MM.1S (cell line): Measurements from ENCODE around the gene DLX6.

Experiments
- DNase-seq: peaks from one replicate; pipeline ENCODE4 v3.0.0-alpha.2; 2015
- H2AFZ ChIP-seq: fragments of 300-600 bp; sonication (generic); 2 replicates; pipeline ENCODE4 v1.6.0; 2016; ENCODE audit warnings: antibody characterized with exemption, low read length
- H3F3A ChIP-seq: fragments of 300-600 bp; sonication (generic); 2 replicates; pipeline ENCODE4 v1.6.1; 2016; ENCODE audit warnings: mild to moderate bottlenecking, antibody characterized with exemption, low read length, moderate library complexity, mixed read lengths; ENCODE audit not compliant: insufficient read depth
- H3K27ac ChIP-seq: fragments of 300-600 bp; sonication (generic); 2 replicates; pipeline ENCODE4 v1.5.1; 2016; ENCODE audit warnings: mild to moderate bottlenecking, low read length
- H3K27me3 ChIP-seq: fragments of 300-600 bp; sonication (generic); replicated peaks from 2 replicates; pipeline ENCODE4 v1.6.0; 2016; ENCODE audit warnings: low read length; ENCODE audit not compliant: insufficient read depth
- H3K36me3 ChIP-seq: fragments of 300-600 bp; sonication (generic); replicated peaks from 2 replicates; pipeline ENCODE4 v1.6.1; 2016; ENCODE audit warnings: mild to moderate bottlenecking, low read length, mixed read lengths; ENCODE audit not compliant: insufficient read depth
- H3K4me1 ChIP-seq: fragments of 300-600 bp; sonication (generic); 2 replicates; pipeline ENCODE4 v1.6.1; 2016; ENCODE audit warnings: low read length, mixed read lengths
- H3K4me2 ChIP-seq: fragments of 300-600 bp; sonication (generic); 2 replicates; pipeline ENCODE4 v1.6.0; 2016; ENCODE audit warnings: low read depth, low read length
- H3K4me3 ChIP-seq: fragments of 300-600 bp; sonication (generic); 2 replicates; pipeline ENCODE4 v1.5.1; 2016; ENCODE audit warnings: low read length, mixed read lengths
- H3K79me2 ChIP-seq: fragments of 300-600 bp; sonication (generic); 2 replicates; pipeline ENCODE4 v1.6.1; 2016; ENCODE audit warnings: mixed run types, low read length, mixed read lengths
- H3K9ac ChIP-seq: fragments of 300-600 bp; sonication (generic); 2 replicates; pipeline ENCODE4 v1.6.1; 2016; ENCODE audit warnings: low read length, mixed read lengths
- H3K9me2 ChIP-seq: fragments of 300-600 bp; sonication (generic); replicated peaks from 2 replicates; pipeline ENCODE4 v1.6.1; 2016; ENCODE audit warnings: mild to moderate bottlenecking, low read length, mixed read lengths; ENCODE audit not compliant: insufficient read depth
- H3K9me3 ChIP-seq: fragments of 300-600 bp; sonication (generic); replicated peaks from 2 replicates; pipeline ENCODE4 v1.6.1; 2016; ENCODE audit warnings: mild to moderate bottlenecking, low read length, mixed read lengths; ENCODE audit not compliant: insufficient read depth
- H4K20me1 ChIP-seq: fragments of 300-600 bp; sonication (generic); 2 replicates; pipeline ENCODE4 v1.6.1; 2016; ENCODE audit warnings: mild to moderate bottlenecking, low read length, moderate library complexity, mixed read lengths; ENCODE audit not compliant: insufficient read depth
- EZH2 ChIP-seq: fragments of 300-600 bp; sonication (generic); optimal IDR thresholded peaks from 2 replicates; pipeline ENCODE3; 2017; ENCODE audit warnings: low read depth, mild to moderate bottlenecking, antibody characterized with exemption, low read length, mixed read lengths
- EZH2phosphoT487 ChIP-seq: fragments of 300-600 bp; sonication (generic); IDR thresholded peaks from 2 replicates; pipeline ENCODE4 v1.6.1; 2018; ENCODE audit warnings: antibody characterized with exemption, low read length
- TF ChIP-seq, protein P1 (sequence below): fragments of 300-600 bp; sonication (generic); IDR thresholded peaks from 2 replicates; pipeline ENCODE4 v1.5.1; 2016; ENCODE audit warnings: antibody characterized with exemption, low read length, mixed read lengths

The DLX6 gene

DNA sequence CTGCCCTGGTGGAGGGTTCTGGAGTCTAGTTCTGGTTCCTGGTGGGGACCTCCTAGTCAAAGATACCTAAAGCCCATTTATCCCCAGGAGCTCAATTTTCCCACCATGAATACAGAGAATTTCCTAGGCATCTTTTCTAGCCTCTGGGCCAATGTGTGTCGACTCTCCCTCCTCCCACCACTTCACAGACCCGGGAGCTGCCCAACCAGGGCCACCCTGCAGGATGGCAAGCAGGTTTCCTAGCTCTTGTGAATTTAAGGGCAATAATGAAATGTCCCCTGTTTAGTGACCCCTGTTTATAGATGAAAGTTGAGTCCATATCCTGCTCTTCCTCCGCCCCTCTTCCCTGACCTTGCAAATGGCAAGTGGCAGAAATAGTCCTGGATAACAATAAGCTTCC, 9.9 kb downstream of the DLX6 start:
- no peaks in the 10 kb centered on the region for H4K20me1 ChIP-seq
- H3K9ac ChIP-seq = no peak overlapping the region
- no peaks in the 10 kb centered on the region for H3K4me1 ChIP-seq
- H2AFZ ChIP-seq = no peak overlapping the region
- no peaks in the 10 kb centered on the region for H3K9me3 ChIP-seq
- TF ChIP-seq EZH2phosphoT487 (no peak), EZH2 (no peak)
- TF ChIP-seq, protein P1, sequence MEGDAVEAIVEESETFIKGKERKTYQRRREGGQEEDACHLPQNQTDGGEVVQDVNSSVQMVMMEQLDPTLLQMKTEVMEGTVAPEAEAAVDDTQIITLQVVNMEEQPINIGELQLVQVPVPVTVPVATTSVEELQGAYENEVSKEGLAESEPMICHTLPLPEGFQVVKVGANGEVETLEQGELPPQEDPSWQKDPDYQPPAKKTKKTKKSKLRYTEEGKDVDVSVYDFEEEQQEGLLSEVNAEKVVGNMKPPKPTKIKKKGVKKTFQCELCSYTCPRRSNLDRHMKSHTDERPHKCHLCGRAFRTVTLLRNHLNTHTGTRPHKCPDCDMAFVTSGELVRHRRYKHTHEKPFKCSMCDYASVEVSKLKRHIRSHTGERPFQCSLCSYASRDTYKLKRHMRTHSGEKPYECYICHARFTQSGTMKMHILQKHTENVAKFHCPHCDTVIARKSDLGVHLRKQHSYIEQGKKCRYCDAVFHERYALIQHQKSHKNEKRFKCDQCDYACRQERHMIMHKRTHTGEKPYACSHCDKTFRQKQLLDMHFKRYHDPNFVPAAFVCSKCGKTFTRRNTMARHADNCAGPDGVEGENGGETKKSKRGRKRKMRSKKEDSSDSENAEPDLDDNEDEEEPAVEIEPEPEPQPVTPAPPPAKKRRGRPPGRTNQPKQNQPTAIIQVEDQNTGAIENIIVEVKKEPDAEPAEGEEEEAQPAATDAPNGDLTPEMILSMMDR = no peak
- no peaks in the 10 kb centered on the region for H3K9me2 ChIP-seq
- no peak for DNase-seq
- no peak overlapping the region for H3K27ac ChIP-seq
- peaks cover 30% of the 10 kb centered on the region for H3K27me3 ChIP-seq
- H3K79me2 ChIP-seq = no peaks in the 10 kb centered on the region
- H3K36me3 ChIP-seq = no peaks in the 10 kb centered on the region
- no peak overlapping the region for H3K4me3 ChIP-seq
- H3F3A ChIP-seq = no peaks in the 10 kb centered on the region
- no peak overlapping the region for H3K4me2 ChIP-seq

DNA sequence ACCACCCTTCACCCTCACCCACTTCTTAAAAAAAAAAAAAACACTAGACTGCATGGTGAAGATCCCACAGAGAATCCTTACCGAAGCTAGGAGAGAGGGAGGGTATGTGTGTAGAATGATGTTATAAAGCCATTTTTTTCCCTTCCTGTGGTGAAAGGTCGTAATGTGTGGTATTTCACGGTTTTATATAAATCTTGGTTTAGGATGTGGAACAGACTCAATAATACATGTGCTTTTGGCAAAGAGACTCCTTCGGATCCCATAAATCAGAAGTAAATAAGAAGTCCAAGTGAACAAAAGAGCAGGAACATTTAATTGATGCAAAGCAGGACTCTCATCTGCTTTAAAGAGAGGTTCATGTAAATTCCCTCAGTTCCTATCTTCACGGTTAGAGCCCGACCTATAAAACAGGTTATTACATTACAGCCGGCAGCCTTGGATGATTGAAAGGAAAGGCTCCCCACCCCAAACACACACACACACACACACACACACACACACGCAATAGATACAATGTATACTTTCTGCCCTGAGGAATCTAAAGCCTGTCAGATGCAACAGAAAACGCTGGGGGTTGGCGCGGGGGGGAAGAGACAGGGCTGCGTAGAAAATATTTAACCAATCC, 10.5 kb downstream of the DLX6 start:
- H3K9me2 ChIP-seq = no peaks in the 10 kb centered on the region
- H3K9me3 ChIP-seq = no peaks in the 10 kb centered on the region
- no peak overlapping the region for H3K9ac ChIP-seq
- H3K4me3 ChIP-seq = no peak overlapping the region
- H3K4me2 ChIP-seq = no peak overlapping the region
- H3F3A ChIP-seq = no peaks in the 10 kb centered on the region
- H3K27ac ChIP-seq = no peak overlapping the region
- peaks cover 36% of the 10 kb centered on the region for H3K27me3 ChIP-seq
- no peak for DNase-seq
- H3K4me1 ChIP-seq = no peaks in the 10 kb centered on the region
- no peak overlapping the region for H2AFZ ChIP-seq
- TF ChIP-seq, protein P1 = no peak
- no peak for TF ChIP-seq EZH2phosphoT487
- no peak for TF ChIP-seq EZH2
- no peaks in the 10 kb centered on the region for H3K36me3 ChIP-seq
- no peaks in the 10 kb centered on the region for H3K79me2 ChIP-seq
- no peaks in the 10 kb centered on the region for H4K20me1 ChIP-seq

- Histone ChIP-seq H3K79me2 (no peaks in the 10 kb centered on the region), H3K36me3 (no peaks in the 10 kb centered on the region), H3F3A (no peaks in the 10 kb centered on the region), H4K20me1 (no peaks in the 10 kb centered on the region), H3K9me2 (no peaks in the 10 kb centered on the region), H3K27ac (no peak overlapping the region), H3K9ac (no peak overlapping the region), H3K27me3 (peaks cover 36% of the 10 kb centered on the region), H3K9me3 (no peaks in the 10 kb centered on the region), H3K4me1 (no peaks in the 10 kb centered on the region), H3K4me2 (no peak overlapping the region), H2AFZ (no peak overlapping the region), H3K4me3 (no peak overlapping the region)
- no peak for TF ChIP-seq EZH2phosphoT487
- TF ChIP-seq, protein P1 = no peak
- TF ChIP-seq EZH2 = no peak
- DNase-seq = no peak
Observed at GRCh38 chr7:97016381-97017191, 11.2 kb downstream of the DLX6 start.
